ENCODE results near the gene CAMTA1. TPM values are rescaled to one million over a fixed set of nuclear protein-coding genes. Genes with fewer than 3 reads are reported as not detected.
"Not testable (repeated sequence)": the region's sequence is repeated elsewhere in the genome, so short reads cannot be mapped to it uniquely, and the experiment has no call there.

CAMTA1 gene
- total and polyA plus RNA-seq, 2 donors = 53.3 to 115 TPM

- no peak overlapping the region for H3K4me3 ChIP-seq (ENCODE audit: low read depth, low read length)
- no peak overlapping the region for H3K27ac ChIP-seq (ENCODE audit: low read depth)
- H3K4me1 ChIP-seq (ENCODE audit: insufficient read depth) = no peaks in the 10 kb centered on the region
- 10% methylated on average over 18 of the region's 18 CpGs for WGBS
- H3K36me3 ChIP-seq (ENCODE audit: insufficient read depth) = no peaks in the 10 kb centered on the region
- peak; percentile 29 for DNase-seq (ENCODE audit: extremely low spot score)
These were observed 594.3 kb downstream of the CAMTA1 start for GRCh38 chr1:7379441-7379971.

- H3K4me1 ChIP-seq (ENCODE audit: insufficient read depth); H3K27ac ChIP-seq (ENCODE audit: low read depth); DNase-seq (ENCODE audit: extremely low spot score); H3K4me3 ChIP-seq (ENCODE audit: low read depth, low read length); H3K36me3 ChIP-seq (ENCODE audit: insufficient read depth): not testable (repeated sequence)
- WGBS = 92% methylated on average over 9 of the region's 9 CpGs
These were observed 594.8 kb downstream of the CAMTA1 start for GRCh38 chr1:7380068-7380467.

GRCh38 chr1:7380712-7381111, 595.5 kb downstream of the CAMTA1 start:
- H3K36me3 ChIP-seq (ENCODE audit: insufficient read depth) = no peaks in the 10 kb centered on the region
- WGBS = 80% methylated on average over 3 of the region's 3 CpGs
- H3K4me1 ChIP-seq (ENCODE audit: insufficient read depth) = no peaks in the 10 kb centered on the region
- no peak overlapping the region for H3K27ac ChIP-seq (ENCODE audit: low read depth)
- no peak overlapping the region for H3K4me3 ChIP-seq (ENCODE audit: low read depth, low read length)
- DNase-seq (ENCODE audit: extremely low spot score) = no peak

- not testable (repeated sequence) for H3K36me3 ChIP-seq (ENCODE audit: insufficient read depth); H3K4me1 ChIP-seq (ENCODE audit: insufficient read depth); H3K4me3 ChIP-seq (ENCODE audit: low read depth, low read length); H3K27ac ChIP-seq (ENCODE audit: low read depth); DNase-seq (ENCODE audit: extremely low spot score)
- WGBS = 61% methylated on average over 3 of the region's 3 CpGs
These were observed 596.5 kb downstream of the CAMTA1 start for GRCh38 chr1:7381729-7382128.

- no peak overlapping the region for H3K27ac ChIP-seq (ENCODE audit: low read depth)
- no peak for DNase-seq (ENCODE audit: extremely low spot score)
- 85% methylated on average over 6 of the region's 6 CpGs for WGBS
- H3K4me1 ChIP-seq (ENCODE audit: insufficient read depth) = no peaks in the 10 kb centered on the region
- no peaks in the 10 kb centered on the region for H3K36me3 ChIP-seq (ENCODE audit: insufficient read depth)
- no peak overlapping the region for H3K4me3 ChIP-seq (ENCODE audit: low read depth, low read length)
These were observed 597.7 kb downstream of the CAMTA1 start for GRCh38 chr1:7382971-7383370.

GRCh38 chr1:7383671-7384520, 598.6 kb downstream of the CAMTA1 start:
- H3K27ac ChIP-seq (ENCODE audit: low read depth) = no peak overlapping the region
- no peak overlapping the region for H3K4me3 ChIP-seq (ENCODE audit: low read depth, low read length)
- H3K36me3 ChIP-seq (ENCODE audit: insufficient read depth) = no peaks in the 10 kb centered on the region
- no peak for DNase-seq (ENCODE audit: extremely low spot score)
- 92% methylated on average over 13 of the region's 13 CpGs for WGBS
- H3K4me1 ChIP-seq (ENCODE audit: insufficient read depth) = no peaks in the 10 kb centered on the region

GRCh38 chr1:7384679-7385078, 599.4 kb downstream of the CAMTA1 start:
- Histone ChIP-seq H3K4me1 (ENCODE audit: insufficient read depth) (no peaks in the 10 kb centered on the region), H3K36me3 (ENCODE audit: insufficient read depth) (no peaks in the 10 kb centered on the region), H3K4me3 (ENCODE audit: low read depth, low read length) (no peak overlapping the region), H3K27ac (ENCODE audit: low read depth) (no peak overlapping the region)
- DNase-seq (ENCODE audit: extremely low spot score) = no peak
- WGBS = 81% methylated on average over 7 of the region's 7 CpGs

- H3K4me3 ChIP-seq (ENCODE audit: low read depth, low read length) = no peak overlapping the region
- no peaks in the 10 kb centered on the region for H3K4me1 ChIP-seq (ENCODE audit: insufficient read depth)
- no peak overlapping the region for H3K27ac ChIP-seq (ENCODE audit: low read depth)
- 89% methylated on average over 19 of the region's 19 CpGs for WGBS
- H3K36me3 ChIP-seq (ENCODE audit: insufficient read depth) = no peaks in the 10 kb centered on the region
- no peak for DNase-seq (ENCODE audit: extremely low spot score)
These were observed 600.4 kb downstream of the CAMTA1 start for GRCh38 chr1:7385471-7386225.

GRCh38 chr1:7386226-7387052, 601.2 kb downstream of the CAMTA1 start:
- Histone ChIP-seq H3K36me3 (ENCODE audit: insufficient read depth) (no peaks in the 10 kb centered on the region), H3K4me3 (ENCODE audit: low read depth, low read length) (no peak overlapping the region), H3K4me1 (ENCODE audit: insufficient read depth) (no peaks in the 10 kb centered on the region), H3K27ac (ENCODE audit: low read depth) (no peak overlapping the region)
- WGBS = 91% methylated on average over 20 of the region's 20 CpGs
- no peak for DNase-seq (ENCODE audit: extremely low spot score)

- peak; percentile 40 for DNase-seq (ENCODE audit: extremely low spot score)
- 70% methylated on average over 9 of the region's 9 CpGs for WGBS
- Histone ChIP-seq H3K4me1 (ENCODE audit: insufficient read depth) (no peaks in the 10 kb centered on the region), H3K27ac (ENCODE audit: low read depth) (no peak overlapping the region), H3K4me3 (ENCODE audit: low read depth, low read length) (no peak overlapping the region), H3K36me3 (ENCODE audit: insufficient read depth) (no peaks in the 10 kb centered on the region)
These were observed 602.0 kb downstream of the CAMTA1 start for GRCh38 chr1:7387053-7387927.

GRCh38 chr1:7388141-7388487, 602.9 kb downstream of the CAMTA1 start:
- no peak overlapping the region for H3K27ac ChIP-seq (ENCODE audit: low read depth)
- no peak overlapping the region for H3K4me3 ChIP-seq (ENCODE audit: low read depth, low read length)
- no peaks in the 10 kb centered on the region for H3K4me1 ChIP-seq (ENCODE audit: insufficient read depth)
- 67% methylated on average over 11 of the region's 11 CpGs for WGBS
- H3K36me3 ChIP-seq (ENCODE audit: insufficient read depth) = no peaks in the 10 kb centered on the region
- DNase-seq (ENCODE audit: extremely low spot score) = no peak

- no peak for DNase-seq (ENCODE audit: extremely low spot score)
- Histone ChIP-seq H3K36me3 (ENCODE audit: insufficient read depth) (no peaks in the 10 kb centered on the region), H3K4me3 (ENCODE audit: low read depth, low read length) (no peak overlapping the region), H3K4me1 (ENCODE audit: insufficient read depth) (no peaks in the 10 kb centered on the region), H3K27ac (ENCODE audit: low read depth) (no peak overlapping the region)
- 55% methylated on average over 19 of the region's 19 CpGs for WGBS
These were observed 603.4 kb downstream of the CAMTA1 start for GRCh38 chr1:7388488-7389185.
